WTC11 (cell line): ENCODE data around the gene ACHE.

Experiments
- ELF4 ChIP-seq: sonication (generic); formaldehyde crosslinking; IDR thresholded peaks from 2 replicates; pipeline ENCODE4 v1.8.1; 2022; ENCODE audit warnings: low read depth, mild to moderate bottlenecking, moderate library complexity, missing genetic modification reagents
- GABPB1 ChIP-seq: sonication (generic); formaldehyde crosslinking; IDR thresholded peaks from 2 replicates; pipeline ENCODE4 v1.8.1; 2023; ENCODE audit warnings: mild to moderate bottlenecking, missing genetic modification reagents
- JUN ChIP-seq: sonication (generic); formaldehyde crosslinking; IDR thresholded peaks from 2 replicates; pipeline ENCODE4 v1.8.0; 2023; ENCODE audit warnings: mild to moderate bottlenecking, missing genetic modification reagents
- NFYB ChIP-seq: sonication (generic); formaldehyde crosslinking; conservative IDR thresholded peaks from 2 replicates; pipeline ENCODE4 v1.8.0; 2022; ENCODE audit warnings: low read depth, missing genetic modification reagents
- RELA ChIP-seq: sonication (generic); formaldehyde crosslinking; IDR thresholded peaks from 2 replicates; pipeline ENCODE4 v1.8.1; 2022; ENCODE audit warnings: missing genetic modification reagents, mild to moderate bottlenecking, borderline replicate concordance
- TEAD4 ChIP-seq: sonication (generic); formaldehyde crosslinking; IDR thresholded peaks from 2 replicates; pipeline ENCODE4 v1.8.0; 2022; ENCODE audit warnings: mild to moderate bottlenecking, missing genetic modification reagents
- ZNF138 ChIP-seq: sonication (generic); formaldehyde crosslinking; conservative IDR thresholded peaks from 2 replicates; pipeline ENCODE4 v1.8.1; 2022; ENCODE audit warnings: mild to moderate bottlenecking, moderate library complexity, missing genetic modification reagents
- TF ChIP-seq, protein P1 (sequence below): fragments of 200-600 bp; IDR thresholded peaks from 2 replicates; pipeline ENCODE4 v1.8.0; 2022; ENCODE audit warnings: antibody characterized with exemption
- TF ChIP-seq, protein P2 (sequence below): sonication (generic); formaldehyde crosslinking; conservative IDR thresholded peaks from 2 replicates; pipeline ENCODE4 v1.8.1; 2022; ENCODE audit warnings: mild to moderate bottlenecking, missing genetic modification reagents
- TF ChIP-seq, protein P3 (sequence below): sonication (generic); formaldehyde crosslinking; IDR thresholded peaks from 2 replicates; pipeline ENCODE4 v1.8.0; 2022; ENCODE audit warnings: mild to moderate bottlenecking, missing genetic modification reagents

DNA sequence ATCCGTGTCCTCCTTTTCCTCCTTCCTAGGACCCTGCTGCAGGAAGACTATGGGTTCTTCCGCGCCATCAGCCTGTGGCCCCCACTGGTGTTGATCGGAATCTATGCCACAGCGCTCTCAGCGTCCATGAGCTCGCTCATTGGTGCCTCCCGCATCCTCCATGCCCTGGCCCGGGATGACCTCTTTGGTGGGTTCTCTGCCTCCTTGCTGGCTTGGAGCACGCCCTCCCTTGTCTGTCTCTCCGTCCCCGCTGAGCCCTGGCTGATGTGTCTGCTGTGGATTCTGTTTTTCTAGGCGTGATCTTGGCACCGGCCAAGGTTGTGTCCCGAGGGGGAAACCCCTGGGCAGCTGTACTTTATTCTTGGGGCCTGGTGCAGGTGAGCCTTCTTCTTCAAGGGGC lies 35.8 kb downstream of the ACHE start:
- TF ChIP-seq RELA (CRISPR knock-in tag) (no peak), TEAD4 (CRISPR knock-in tag) (no peak), JUN (CRISPR knock-in tag) (no peak), ZNF138 (CRISPR knock-in tag) (no peak), GABPB1 (CRISPR knock-in tag) (no peak), ELF4 (CRISPR knock-in tag) (no peak), NFYB (no peak)
- TF ChIP-seq, protein P1, sequence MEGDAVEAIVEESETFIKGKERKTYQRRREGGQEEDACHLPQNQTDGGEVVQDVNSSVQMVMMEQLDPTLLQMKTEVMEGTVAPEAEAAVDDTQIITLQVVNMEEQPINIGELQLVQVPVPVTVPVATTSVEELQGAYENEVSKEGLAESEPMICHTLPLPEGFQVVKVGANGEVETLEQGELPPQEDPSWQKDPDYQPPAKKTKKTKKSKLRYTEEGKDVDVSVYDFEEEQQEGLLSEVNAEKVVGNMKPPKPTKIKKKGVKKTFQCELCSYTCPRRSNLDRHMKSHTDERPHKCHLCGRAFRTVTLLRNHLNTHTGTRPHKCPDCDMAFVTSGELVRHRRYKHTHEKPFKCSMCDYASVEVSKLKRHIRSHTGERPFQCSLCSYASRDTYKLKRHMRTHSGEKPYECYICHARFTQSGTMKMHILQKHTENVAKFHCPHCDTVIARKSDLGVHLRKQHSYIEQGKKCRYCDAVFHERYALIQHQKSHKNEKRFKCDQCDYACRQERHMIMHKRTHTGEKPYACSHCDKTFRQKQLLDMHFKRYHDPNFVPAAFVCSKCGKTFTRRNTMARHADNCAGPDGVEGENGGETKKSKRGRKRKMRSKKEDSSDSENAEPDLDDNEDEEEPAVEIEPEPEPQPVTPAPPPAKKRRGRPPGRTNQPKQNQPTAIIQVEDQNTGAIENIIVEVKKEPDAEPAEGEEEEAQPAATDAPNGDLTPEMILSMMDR: no peak
- TF ChIP-seq, protein P2, sequence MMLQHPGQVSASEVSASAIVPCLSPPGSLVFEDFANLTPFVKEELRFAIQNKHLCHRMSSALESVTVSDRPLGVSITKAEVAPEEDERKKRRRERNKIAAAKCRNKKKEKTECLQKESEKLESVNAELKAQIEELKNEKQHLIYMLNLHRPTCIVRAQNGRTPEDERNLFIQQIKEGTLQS (CRISPR knock-in tag): no peak
- TF ChIP-seq, protein P3, sequence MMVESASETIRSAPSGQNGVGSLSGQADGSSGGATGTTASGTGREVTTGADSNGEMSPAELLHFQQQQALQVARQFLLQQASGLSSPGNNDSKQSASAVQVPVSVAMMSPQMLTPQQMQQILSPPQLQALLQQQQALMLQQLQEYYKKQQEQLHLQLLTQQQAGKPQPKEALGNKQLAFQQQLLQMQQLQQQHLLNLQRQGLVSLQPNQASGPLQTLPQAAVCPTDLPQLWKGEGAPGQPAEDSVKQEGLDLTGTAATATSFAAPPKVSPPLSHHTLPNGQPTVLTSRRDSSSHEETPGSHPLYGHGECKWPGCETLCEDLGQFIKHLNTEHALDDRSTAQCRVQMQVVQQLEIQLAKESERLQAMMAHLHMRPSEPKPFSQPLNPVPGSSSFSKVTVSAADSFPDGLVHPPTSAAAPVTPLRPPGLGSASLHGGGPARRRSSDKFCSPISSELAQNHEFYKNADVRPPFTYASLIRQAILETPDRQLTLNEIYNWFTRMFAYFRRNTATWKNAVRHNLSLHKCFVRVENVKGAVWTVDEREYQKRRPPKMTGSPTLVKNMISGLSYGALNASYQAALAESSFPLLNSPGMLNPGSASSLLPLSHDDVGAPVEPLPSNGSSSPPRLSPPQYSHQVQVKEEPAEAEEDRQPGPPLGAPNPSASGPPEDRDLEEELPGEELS (CRISPR knock-in tag): no peak
